K562 (cell line): Measurements from ENCODE around the gene NABP1. TPM values are rescaled to one million over a fixed set of nuclear protein-coding genes. Genes with fewer than 3 reads are reported as not detected.

Experiments
- C11orf30 ChIP-seq: fragments of 450-650 bp; IDR thresholded peaks from 2 replicates; pipeline ENCODE4 v1.6.1; 2016; ENCODE audit warnings: low read depth, mild to moderate bottlenecking
- EWSR1 ChIP-seq: fragments of 450-650 bp; IDR thresholded peaks from 2 replicates; pipeline ENCODE4 v1.6.1; 2018; ENCODE audit warnings: borderline replicate concordance, mild to moderate bottlenecking, low read depth, moderate library complexity; ENCODE audit not compliant: partially characterized antibody
- HMG20B ChIP-seq: fragments of 250-450 bp; sonication (Bioruptor Pico); IDR thresholded peaks from 2 replicates; pipeline ENCODE4 v1.5.0; 2021; ENCODE audit warnings: mild to moderate bottlenecking
- IFI16 ChIP-seq: fragments of 250-450 bp; sonication (Bioruptor Pico); IDR thresholded peaks from 2 replicates; pipeline ENCODE4 v2.1.2; 2022; ENCODE audit warnings: mild to moderate bottlenecking, inconsistent platforms
- KLF10 ChIP-seq: fragments of 250-450 bp; sonication (Bioruptor Pico); IDR thresholded peaks from 2 replicates; pipeline ENCODE4 v1.6.1; 2021; ENCODE audit warnings: matching md5 sums
- MAZ ChIP-seq, 2 experiments: fragments of 450-650 bp in 1 of 2; sonication (generic) in 1 of 2; formaldehyde crosslinking; IDR thresholded peaks in 1 of 2; conservative IDR thresholded peaks in 1 of 2; 2 replicates each; pipeline versions ENCODE4 v1.4.0 to v1.5.0; 2020; ENCODE audit warnings: mild to moderate bottlenecking in 1 of 2, missing genetic modification reagents in 1 of 2
- NUFIP1 ChIP-seq: fragments of 450-650 bp; IDR thresholded peaks from 2 replicates; pipeline ENCODE4 v1.6.1; 2018; ENCODE audit not compliant: partially characterized antibody
- PHF21A ChIP-seq: fragments of 450-650 bp; IDR thresholded peaks from 2 replicates; pipeline ENCODE4 v1.6.1; 2017; ENCODE audit warnings: low read depth, borderline replicate concordance
- PML ChIP-seq: IDR thresholded peaks from 2 replicates; pipeline ENCODE4 v1.6.1; 2012; ENCODE audit warnings: low read length, inconsistent platforms
- POLR2AphosphoS2 ChIP-seq: IDR thresholded peaks from 2 replicates; pipeline ENCODE4 v1.6.1; 2012; ENCODE audit warnings: low read length, improper control_type of control experiment
- PRDM10 ChIP-seq: fragments of 450-650 bp; IDR thresholded peaks from 2 replicates; pipeline ENCODE4 v1.6.1; 2018; ENCODE audit not compliant: partially characterized antibody
- SIN3B ChIP-seq: fragments of 450-650 bp; IDR thresholded peaks from 2 replicates; pipeline ENCODE4 v1.6.1; 2017; ENCODE audit warnings: low read depth, mild to moderate bottlenecking, moderate library complexity
- TAF15 ChIP-seq: fragments of 200-400 bp; formaldehyde crosslinking; IDR thresholded peaks from 2 replicates; pipeline ENCODE4 v1.6.1; 2017; ENCODE audit warnings: mild to moderate bottlenecking, low read depth, low read length, moderate library complexity
- TSC22D4 ChIP-seq: fragments of 450-650 bp; IDR thresholded peaks from 2 replicates; pipeline ENCODE4 v1.6.1; 2016; ENCODE audit warnings: missing genetic modification characterization, missing biosample characterization, control low read depth
- ZMIZ1 ChIP-seq, 2 experiments: fragments of 150-350 bp in 1 of 2; IDR thresholded peaks; 2 replicates each; pipeline ENCODE4 v1.6.1; 2012 to 2016; ENCODE audit warnings: low read depth in 2 of 2, low read length in 2 of 2, mild to moderate bottlenecking in 1 of 2, moderate library complexity in 1 of 2
- ZNF121 ChIP-seq: sonication (generic); formaldehyde crosslinking; conservative IDR thresholded peaks from 2 replicates; pipeline ENCODE4 v1.8.0; 2022; ENCODE audit warnings: missing genetic modification reagents
- ZNF655 ChIP-seq: fragments of 250-450 bp; sonication (Bioruptor Pico); IDR thresholded peaks from 2 replicates; pipeline ENCODE4 v1.5.0; 2021
- ZNF668 ChIP-seq: fragments of 250-450 bp; sonication (Bioruptor Pico); IDR thresholded peaks from 2 replicates; pipeline ENCODE4 v1.8.0; 2022; ENCODE audit warnings: mild to moderate bottlenecking, inconsistent platforms
- polyA plus RNA-seq, 8 experiments: library from polyadenylated mRNA; depleted of rRNA in 4 of 8; stranded (reverse) in 5 of 8; unstranded in 3 of 8; fragments of >200 nt; fragmentation: Nextera tagmentation in 2 of 8; fragmentation: Illumina TruSeq in 1 of 8; extraction: Ambion mirVana in 2 of 8; extraction: Trizol in 1 of 8; gene quantifications; 2 replicates each; pipeline versions ENCODE4 v1.2.1 to v1.2.3, GENCODE V29; 2011 to 2014; ENCODE audit warnings: inconsistent platforms in 1 of 8, missing spikeins in 1 of 8
- total RNA-seq, 7 experiments: library from RNA; depleted of rRNA in 6 of 7; stranded (reverse); fragments of >200 nt in 6 of 7; fragmentation: Illumina TruSeq in 2 of 7; extraction: Trizol in 2 of 7; gene quantifications; 2 replicates each; pipeline versions ENCODE4 v1.2.1 to v1.2.3, GENCODE V29; 2011 to 2021; ENCODE audit warnings: low replicate concordance in 1 of 7

NABP1 gene
- total and polyA plus RNA-seq, 9 of the 15 experiments (the other 6 are each of a cell fraction or from before 2014, with no cell fraction given), result 12.8 to 44.0 (median 20.2) TPM

- TF ChIP-seq PRDM10 (no peak), PML (peak; percentile 19; the same call in 1 of the 2 replicates), MAZ (CRISPR knock-in tag; conservative IDR thresholded peaks at IDR 0.05 in 1 of 2, IDR thresholded peaks at IDR 0.05 in 1 of 2) (no peak; a peak in 1 of 4 replicates), NUFIP1 (no peak), POLR2AphosphoS2 (no peak), ZMIZ1 (IDR thresholded peaks at IDR 0.05; ENCODE audit: low read depth in 2 of 2, low read length in 2 of 2) (0 out of 4 replicates have a peak, but pooled peaks of 1 of the 2 experiments have one; percentile 50), TAF15 (no peak), ZNF121 (CRISPR knock-in tag) (no peak), ZNF655 (CRISPR knock-in tag) (no peak), C11orf30 (peak; percentile 96), HMG20B (CRISPR knock-in tag) (no peak), EWSR1 (no peak), TSC22D4 (tag) (no peak), PHF21A (no peak), IFI16 (CRISPR knock-in tag) (no peak), KLF10 (no peak), ZNF668 (CRISPR knock-in tag) (no peak), SIN3B (no peak)
Observed at GRCh38 chr2:191637182-191638078, 40.5 kb upstream of the NABP1 start (continued).
